NOMO-1 (cell line): ENCODE data around the gene PKHD1.

ENCODE experiments used
- DNase-seq, 2 experiments: peaks; one replicate each; lab custom pipeline; 2025; ENCODE audit not compliant: unreplicated experiment in 2 of 2; lab: John Stamatoyannopoulos, UW

Gene PKHD1

DNA sequence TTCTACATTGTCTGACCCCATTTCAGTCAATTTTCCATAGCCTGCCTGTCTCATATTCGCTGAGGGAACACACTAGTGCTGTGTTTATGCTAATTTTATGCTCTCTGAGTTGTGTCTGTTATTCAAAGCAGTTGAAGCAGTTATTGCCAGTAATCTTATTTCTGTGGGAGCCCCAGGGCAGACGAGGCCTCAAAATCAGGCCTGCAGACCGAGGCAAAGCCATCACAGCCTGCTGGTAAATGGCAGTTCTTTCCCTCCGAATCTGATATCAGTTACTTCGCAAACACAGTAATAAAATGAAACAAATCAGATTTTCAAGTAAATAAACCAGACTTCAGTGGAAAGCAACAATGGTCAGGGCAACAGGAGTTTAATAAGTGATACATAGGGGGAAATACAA, 508.4 kb downstream of the PKHD1 start:
- no peak for DNase-seq

DNA sequence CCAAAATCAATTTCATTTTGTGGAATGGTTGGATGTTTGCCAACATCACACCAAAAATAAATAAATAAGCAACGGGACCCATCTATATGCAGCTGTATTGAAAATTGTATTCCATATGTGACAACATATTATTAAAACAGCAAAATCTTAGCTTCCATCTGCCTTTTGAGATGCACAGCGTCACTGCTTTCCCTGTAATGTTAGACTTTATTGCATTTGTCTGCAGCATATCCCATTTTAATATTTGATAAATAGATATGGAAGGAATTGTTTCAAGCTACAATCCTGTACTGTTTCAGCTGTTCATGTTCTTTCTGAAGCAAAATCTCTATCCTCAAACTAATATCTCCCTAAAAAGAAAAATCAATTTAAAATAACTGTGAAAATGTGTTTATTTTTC, 509.1 kb downstream of the PKHD1 start:
- no peak for DNase-seq

- no peak for DNase-seq
These were observed 513.4 kb downstream of the PKHD1 start for GRCh38 chr6:51574040-51574439.

- no peak for DNase-seq
These were observed 516.2 kb downstream of the PKHD1 start for GRCh38 chr6:51571168-51571567.

DNA sequence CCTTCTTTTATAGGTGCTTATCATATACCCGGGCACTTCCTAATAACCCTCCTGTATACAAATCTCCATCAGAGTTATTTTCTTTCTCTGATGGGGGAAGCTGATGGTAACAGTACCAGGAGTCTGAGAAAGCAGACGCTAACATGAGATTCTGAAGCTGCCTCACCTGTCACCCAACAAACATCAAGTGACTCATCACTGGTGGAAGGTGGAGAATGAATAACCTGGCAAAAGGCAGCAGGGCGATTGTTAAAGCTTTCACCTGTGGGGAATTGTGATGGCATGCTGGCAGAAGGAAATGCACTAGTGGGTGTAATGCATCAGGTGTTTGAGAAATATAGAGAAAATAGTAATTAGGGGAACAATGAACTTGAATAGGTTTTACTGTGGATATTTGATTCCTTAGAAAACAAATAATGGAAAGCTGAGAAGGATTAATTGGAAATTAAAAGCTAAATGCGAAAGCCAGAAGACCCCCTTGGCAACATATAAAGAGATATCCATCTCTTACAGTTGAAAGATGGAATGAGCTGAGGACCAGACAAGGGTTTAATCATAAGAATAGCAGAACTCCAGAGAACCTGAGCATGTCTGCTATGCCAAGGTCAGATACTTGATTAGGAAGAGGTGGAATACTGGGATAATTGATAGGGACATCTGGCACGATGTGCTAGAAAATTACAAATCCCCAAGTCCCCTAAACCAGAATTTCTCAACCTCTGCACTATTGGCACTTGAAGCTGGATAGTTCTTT, 517.1 kb downstream of the PKHD1 start:
- DNase-seq, result no peak

- DNase-seq, result no peak
These were observed 517.8 kb downstream of the PKHD1 start for GRCh38 chr6:51569594-51569993.

- DNase-seq, result no peak
These were observed 518.6 kb downstream of the PKHD1 start for GRCh38 chr6:51568771-51569170.

GRCh38 chr6:51565472-51565871, 521.9 kb downstream of the PKHD1 start:
- no peak for DNase-seq
